C4-2B (cell line): ENCODE results near the gene IRAK4.

ENCODE experiments used
- CTCF ChIP-seq: fragments of 450-650 bp; conservative IDR thresholded peaks from 2 replicates; pipeline ENCODE4 v1.5.1; 2017; ENCODE audit warnings: mild to moderate bottlenecking
- ZFX ChIP-seq: fragments of 450-650 bp; IDR thresholded peaks from 2 replicates; pipeline ENCODE4 v1.6.1; 2017

- TF ChIP-seq CTCF (no peak), ZFX (no peak)
Observed at GRCh38 chr12:43826681-43827080, 67.9 kb downstream of the IRAK4 start.
